Measurements from ENCODE around the gene TMEM171. TPM values are rescaled to one million over a fixed set of nuclear protein-coding genes. Genes with fewer than 3 reads are reported as not detected.

TMEM171 gene
- total and polyA plus RNA-seq, 2 donors (not counting 1 experiment from before 2014, with no cell fraction given) = not detected

DNA sequence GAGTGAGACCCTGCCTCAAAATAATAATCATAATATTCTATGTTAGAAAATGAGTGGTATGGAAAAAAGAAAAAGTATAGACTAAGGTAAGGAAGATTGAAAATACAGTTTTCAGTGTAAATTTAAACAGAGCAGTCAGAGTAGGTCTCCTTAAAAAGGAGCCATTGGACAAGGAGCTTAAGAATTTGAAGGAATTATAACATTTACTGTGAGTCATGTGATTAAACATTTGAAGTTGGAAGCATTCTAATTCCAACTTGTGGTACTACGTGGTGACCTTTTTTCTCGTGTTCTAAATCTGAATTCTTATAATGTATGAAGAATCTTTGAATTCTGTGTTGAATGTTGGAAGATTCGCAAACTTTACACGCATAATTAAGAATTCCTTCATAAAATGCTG is 39.3 kb upstream of the TMEM171 start:
- Mint-ChIP-seq H3K27ac (no peak overlapping the region), H3K9me3 (ENCODE audit: insufficient read depth) (no peaks in the 10 kb centered on the region), H3K4me1 (no peaks in the 10 kb centered on the region), H3K27me3 (no peaks in the 10 kb centered on the region), H3K4me3 (no peak overlapping the region)
- Histone ChIP-seq H3K4me2 (replicated peaks; ENCODE audit: low read depth, low read length, poor library complexity, severe bottlenecking) (no peak overlapping the region), H3K9ac (ENCODE audit: low read length) (no peak overlapping the region), H3K4me3 (ENCODE audit: control extremely low read depth in 1 of 5, extremely low read depth in 1 of 5, insufficient read depth in 1 of 5, low read depth in 2 of 5, low read length in 4 of 5) (no peak overlapping the region), H3K79me2 (ENCODE audit: control insufficient read depth, insufficient read depth, low read length) (no peaks in the 10 kb centered on the region), H3K9me3 (ENCODE audit: control extremely low read depth in 1 of 3, control insufficient read depth in 2 of 3, insufficient read depth in 1 of 3, low read length in 2 of 3) (no peaks in the 10 kb centered on the region), H2AFZ (ENCODE audit: insufficient read depth, low read depth, low read length, poor library complexity, severe bottlenecking) (no peak overlapping the region), H3K36me3 (replicated peaks in 1 of 2; ENCODE audit: control extremely low read depth in 1 of 2, control insufficient read depth in 1 of 2, extremely low read depth in 1 of 2, insufficient read depth in 2 of 2, low read length in 1 of 2) (no peaks in the 10 kb centered on the region), H3K4me1 (ENCODE audit: control insufficient read depth in 2 of 2, insufficient read depth in 2 of 2, low read length in 2 of 2) (no peaks in the 10 kb centered on the region), H3K27me3 (replicated peaks in 1 of 4; ENCODE audit: control extremely low read depth in 1 of 4, control insufficient read depth in 3 of 4, insufficient read depth in 4 of 4, low read length in 3 of 4) (no peaks in the 10 kb centered on the region), H3K27ac (ENCODE audit: low read length in 2 of 2) (no peak overlapping the region), H4K20me1 (ENCODE audit: control insufficient read depth, insufficient read depth, low read length, poor library complexity, severe bottlenecking) (no peaks in the 10 kb centered on the region)
- TF ChIP-seq, protein P1, sequence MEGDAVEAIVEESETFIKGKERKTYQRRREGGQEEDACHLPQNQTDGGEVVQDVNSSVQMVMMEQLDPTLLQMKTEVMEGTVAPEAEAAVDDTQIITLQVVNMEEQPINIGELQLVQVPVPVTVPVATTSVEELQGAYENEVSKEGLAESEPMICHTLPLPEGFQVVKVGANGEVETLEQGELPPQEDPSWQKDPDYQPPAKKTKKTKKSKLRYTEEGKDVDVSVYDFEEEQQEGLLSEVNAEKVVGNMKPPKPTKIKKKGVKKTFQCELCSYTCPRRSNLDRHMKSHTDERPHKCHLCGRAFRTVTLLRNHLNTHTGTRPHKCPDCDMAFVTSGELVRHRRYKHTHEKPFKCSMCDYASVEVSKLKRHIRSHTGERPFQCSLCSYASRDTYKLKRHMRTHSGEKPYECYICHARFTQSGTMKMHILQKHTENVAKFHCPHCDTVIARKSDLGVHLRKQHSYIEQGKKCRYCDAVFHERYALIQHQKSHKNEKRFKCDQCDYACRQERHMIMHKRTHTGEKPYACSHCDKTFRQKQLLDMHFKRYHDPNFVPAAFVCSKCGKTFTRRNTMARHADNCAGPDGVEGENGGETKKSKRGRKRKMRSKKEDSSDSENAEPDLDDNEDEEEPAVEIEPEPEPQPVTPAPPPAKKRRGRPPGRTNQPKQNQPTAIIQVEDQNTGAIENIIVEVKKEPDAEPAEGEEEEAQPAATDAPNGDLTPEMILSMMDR (IDR thresholded peaks at IDR 0.05) = no peak
- no peak for TF ChIP-seq EZH2 (IDR thresholded peaks at IDR 0.05; ENCODE audit: borderline replicate concordance, insufficient read depth, low read depth, low read length, poor library complexity, severe bottlenecking)
- CTCF ChIA-PET = interaction anchor here (0.6 to 1.2 kb wide), 2 partner anchors 9 to 1533 kb away, joined by 3 read pairs; no protein-coding TSS in a partner anchor
- DNase-seq (no peak), ATAC-seq (ENCODE audit: low read depth) (no peak)
- WGBS (ENCODE audit: insufficient coverage) = 100% methylated on average over 1 of the region's 4 CpGs
- POLR2A ChIA-PET = no interaction called here
- intact Hi-C loops (cut with micrococcal nuclease) = no loop called here

DNA sequence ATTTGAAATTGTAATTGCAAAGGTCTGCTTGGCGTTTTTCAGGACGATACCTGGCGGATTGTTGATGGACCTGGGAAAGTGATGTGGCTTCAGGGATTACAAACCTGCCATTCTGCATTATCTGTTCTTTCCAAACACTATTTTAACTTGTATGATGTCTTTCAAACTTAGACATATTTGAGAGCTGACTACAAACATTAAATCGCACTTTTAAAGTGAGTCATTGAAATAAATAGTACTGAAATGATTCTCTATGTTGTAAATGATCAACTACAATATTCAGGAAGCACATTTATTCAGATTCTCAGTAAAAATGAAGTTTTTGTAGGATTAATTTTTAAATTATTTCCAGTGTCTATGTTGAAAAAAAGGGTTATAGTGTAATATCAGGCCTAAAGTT is 32.3 kb upstream of the TMEM171 start:
- Histone ChIP-seq H3K79me2 (ENCODE audit: control insufficient read depth, insufficient read depth, low read length) (no peaks in the 10 kb centered on the region), H4K20me1 (ENCODE audit: control insufficient read depth, insufficient read depth, low read length, poor library complexity, severe bottlenecking) (no peaks in the 10 kb centered on the region), H3K4me1 (ENCODE audit: control insufficient read depth in 2 of 2, insufficient read depth in 2 of 2, low read length in 2 of 2) (no peaks in the 10 kb centered on the region), H3K4me2 (replicated peaks; ENCODE audit: low read depth, low read length, poor library complexity, severe bottlenecking) (no peak overlapping the region), H3K27ac (ENCODE audit: low read length in 2 of 2) (no peak overlapping the region), H3K9me3 (ENCODE audit: control extremely low read depth in 1 of 3, control insufficient read depth in 2 of 3, insufficient read depth in 1 of 3, low read length in 2 of 3) (no peaks in the 10 kb centered on the region), H3K27me3 (replicated peaks in 1 of 4; ENCODE audit: control extremely low read depth in 1 of 4, control insufficient read depth in 3 of 4, insufficient read depth in 4 of 4, low read length in 3 of 4) (no peaks in the 10 kb centered on the region), H2AFZ (ENCODE audit: insufficient read depth, low read depth, low read length, poor library complexity, severe bottlenecking) (no peak overlapping the region), H3K9ac (ENCODE audit: low read length) (no peak overlapping the region), H3K4me3 (ENCODE audit: control extremely low read depth in 1 of 5, extremely low read depth in 1 of 5, insufficient read depth in 1 of 5, low read depth in 2 of 5, low read length in 4 of 5) (no peak overlapping the region), H3K36me3 (replicated peaks in 1 of 2; ENCODE audit: control extremely low read depth in 1 of 2, control insufficient read depth in 1 of 2, extremely low read depth in 1 of 2, insufficient read depth in 2 of 2, low read length in 1 of 2) (no peaks in the 10 kb centered on the region)
- 92% methylated on average over 3 of the region's 4 CpGs for WGBS (ENCODE audit: insufficient coverage)
- no peak overlapping the region for H3K4me3 Mint-ChIP-seq
- H3K4me1 Mint-ChIP-seq = no peaks in the 10 kb centered on the region
- no peaks in the 10 kb centered on the region for H3K9me3 Mint-ChIP-seq (ENCODE audit: insufficient read depth)
- no peaks in the 10 kb centered on the region for H3K27me3 Mint-ChIP-seq
- ATAC-seq (ENCODE audit: low read depth) (no peak), DNase-seq (no peak)
- ChIA-PET POLR2A (no interaction called here), CTCF (no interaction called here)
- no peak overlapping the region for H3K27ac Mint-ChIP-seq
- intact Hi-C loops (cut with micrococcal nuclease) = no loop called here
- TF ChIP-seq EZH2 (IDR thresholded peaks at IDR 0.05; ENCODE audit: borderline replicate concordance, insufficient read depth, low read depth, low read length, poor library complexity, severe bottlenecking) = no peak
- TF ChIP-seq, protein P1 (IDR thresholded peaks at IDR 0.05) = no peak

All from B cell (primary cell).